ENCODE data around the gene MNX1.
A peak's percentile ranks its signal among the peaks of the same experiment; 100 is the strongest.

DNA sequence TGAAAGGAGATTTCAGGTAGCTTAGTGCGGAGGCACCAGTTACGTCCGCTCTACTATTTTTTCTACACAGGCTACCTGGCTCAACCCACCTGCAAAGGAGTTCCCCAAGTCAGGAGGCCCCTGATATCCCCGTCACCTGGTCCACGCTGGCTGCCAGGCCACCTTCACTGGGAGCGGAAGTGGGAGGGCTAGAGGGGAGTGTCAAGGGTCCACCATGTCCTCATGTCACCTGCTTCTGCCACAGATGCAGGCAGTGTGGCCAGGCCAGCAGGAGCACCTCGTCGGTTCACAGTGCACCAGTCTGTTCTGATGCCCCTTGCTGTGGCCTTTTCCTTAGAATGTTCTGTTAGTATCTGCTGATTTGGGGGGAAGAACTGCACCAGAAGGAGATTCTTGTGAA, 44.1 kb downstream of the MNX1 start:
- peak; percentile 50; the same call in 1 of the 2 replicates for TF ChIP-seq POLR2A (IDR thresholded peaks at IDR 0.05; ENCODE audit: low read depth, low read length)
- TF ChIP-seq STAT1 (conservative IDR thresholded peaks at IDR 0.05) = no peak
- TF ChIP-seq, protein P1, sequence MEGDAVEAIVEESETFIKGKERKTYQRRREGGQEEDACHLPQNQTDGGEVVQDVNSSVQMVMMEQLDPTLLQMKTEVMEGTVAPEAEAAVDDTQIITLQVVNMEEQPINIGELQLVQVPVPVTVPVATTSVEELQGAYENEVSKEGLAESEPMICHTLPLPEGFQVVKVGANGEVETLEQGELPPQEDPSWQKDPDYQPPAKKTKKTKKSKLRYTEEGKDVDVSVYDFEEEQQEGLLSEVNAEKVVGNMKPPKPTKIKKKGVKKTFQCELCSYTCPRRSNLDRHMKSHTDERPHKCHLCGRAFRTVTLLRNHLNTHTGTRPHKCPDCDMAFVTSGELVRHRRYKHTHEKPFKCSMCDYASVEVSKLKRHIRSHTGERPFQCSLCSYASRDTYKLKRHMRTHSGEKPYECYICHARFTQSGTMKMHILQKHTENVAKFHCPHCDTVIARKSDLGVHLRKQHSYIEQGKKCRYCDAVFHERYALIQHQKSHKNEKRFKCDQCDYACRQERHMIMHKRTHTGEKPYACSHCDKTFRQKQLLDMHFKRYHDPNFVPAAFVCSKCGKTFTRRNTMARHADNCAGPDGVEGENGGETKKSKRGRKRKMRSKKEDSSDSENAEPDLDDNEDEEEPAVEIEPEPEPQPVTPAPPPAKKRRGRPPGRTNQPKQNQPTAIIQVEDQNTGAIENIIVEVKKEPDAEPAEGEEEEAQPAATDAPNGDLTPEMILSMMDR (IDR thresholded peaks at IDR 0.05 in 2 of 3, conservative IDR thresholded peaks at IDR 0.05 in 1 of 3; ENCODE audit: control insufficient read depth in 2 of 3, extremely low read depth in 1 of 3, insufficient read depth in 1 of 3, low read depth in 3 of 3, low read length in 3 of 3) = no peak
